ENCODE data around the gene SPACA5. TPM values are rescaled to one million over a fixed set of nuclear protein-coding genes. Genes with fewer than 3 reads are reported as not detected.
"Not testable (repeated sequence)": the region's sequence is repeated elsewhere in the genome, so short reads cannot be mapped to it uniquely, and the experiment has no call there.

The SPACA5 gene
- total RNA-seq: not detected

DNA sequence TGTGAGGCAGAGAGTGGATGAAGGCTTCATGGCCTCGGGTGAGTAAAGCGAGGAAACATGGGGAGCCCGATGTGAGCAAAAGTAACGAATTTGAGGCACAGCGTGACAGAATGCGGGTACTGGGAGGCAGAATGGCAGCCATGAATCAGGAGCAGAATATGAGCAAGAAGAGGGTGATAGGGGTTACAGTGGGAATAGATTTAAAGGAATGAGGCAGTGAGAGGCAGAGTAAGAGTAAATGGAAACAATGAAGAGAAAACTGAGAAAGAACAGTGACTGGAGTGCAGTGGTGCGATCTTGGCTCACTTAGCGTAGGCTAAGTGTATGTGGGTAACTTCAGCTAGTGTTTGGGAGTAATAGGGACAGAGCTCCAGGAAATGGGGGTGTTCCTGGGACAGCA, at the start of gene SPACA5:
Gene SPACA5 (plus strand): TSS at position 301 of the 400 bp plus-strand sequence. CDS start 815 bp downstream, outside the sequence.
- H3K27me3 Mint-ChIP-seq (ENCODE audit: low read depth); H3K36me3 Mint-ChIP-seq (ENCODE audit: insufficient read depth in 2 of 2); ATAC-seq (replicated peaks in 1 of 2); H3K4me1 Mint-ChIP-seq (ENCODE audit: low read depth); DNase-seq; H3K4me3 Mint-ChIP-seq; H3K9me3 Mint-ChIP-seq; H3K27ac Mint-ChIP-seq: not testable (repeated sequence)

DNA sequence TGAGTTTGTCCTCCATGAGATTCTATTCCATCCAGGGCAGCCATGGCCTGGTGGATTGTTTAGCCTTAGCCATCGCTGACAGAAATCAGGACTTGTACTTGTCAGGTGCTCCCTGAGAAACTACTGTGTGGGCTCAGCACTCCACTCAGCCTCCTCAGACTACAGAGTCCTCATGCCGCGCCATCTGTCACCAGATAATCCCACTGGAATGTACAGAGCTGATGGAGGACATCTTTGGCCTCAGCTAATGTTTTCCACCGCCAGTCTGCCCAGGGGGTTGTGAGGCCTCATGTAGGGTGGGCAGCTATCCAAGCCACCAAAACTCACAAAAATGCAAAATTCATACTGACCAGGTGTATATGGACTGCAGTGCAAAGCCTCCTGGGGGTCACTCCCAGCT, 48.6 kb upstream of the SPACA5 start:
- H3K4me3 Mint-ChIP-seq; H3K27me3 Mint-ChIP-seq (ENCODE audit: low read depth); DNase-seq; ATAC-seq (replicated peaks in 1 of 2); H3K9me3 Mint-ChIP-seq; H3K27ac Mint-ChIP-seq; H3K4me1 Mint-ChIP-seq (ENCODE audit: low read depth); H3K36me3 Mint-ChIP-seq (ENCODE audit: insufficient read depth in 2 of 2): not testable (repeated sequence)

DNA sequence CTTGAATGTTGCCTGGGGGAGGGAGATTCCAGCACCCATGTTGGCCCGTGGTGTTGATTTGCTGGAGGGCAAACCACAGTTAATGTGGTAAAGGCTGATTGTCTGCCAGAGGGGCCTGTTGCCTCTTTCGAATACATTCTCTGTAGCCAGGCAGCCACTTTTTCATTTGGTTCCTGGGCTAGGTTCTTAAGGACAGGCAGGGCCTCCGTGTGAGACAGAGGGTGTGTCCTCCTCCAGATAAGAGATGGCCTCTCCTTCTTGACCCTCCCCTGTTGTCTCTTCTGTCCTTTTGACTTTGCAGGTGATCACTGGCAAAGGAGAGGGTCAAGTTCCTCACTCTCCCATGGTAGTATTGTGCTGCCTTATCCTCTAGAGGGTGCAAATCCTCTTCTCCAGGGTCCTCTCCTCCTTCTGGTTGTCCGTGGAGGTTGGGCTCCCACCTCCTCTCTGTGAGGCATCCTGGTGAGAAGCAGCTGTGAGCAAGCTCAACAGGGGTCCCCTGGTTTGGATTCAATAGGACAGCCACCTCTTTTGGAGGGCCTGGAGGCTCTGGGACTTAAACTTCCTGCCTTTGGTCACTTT, 47.9 kb upstream of the SPACA5 start:
- Mint-ChIP-seq H3K4me3 (no peak overlapping the region), H3K27ac (no peak overlapping the region), H3K9me3 (no peaks in the 10 kb centered on the region), H3K27me3 (ENCODE audit: low read depth) (peaks cover 9% of the 10 kb centered on the region), H3K36me3 (ENCODE audit: insufficient read depth in 2 of 2) (no peaks in the 10 kb centered on the region), H3K4me1 (ENCODE audit: low read depth) (no peaks in the 10 kb centered on the region)
- DNase-seq (peak; percentile 11 to 14), ATAC-seq (replicated peaks in 1 of 2) (peak; percentile 60 to 67)

DNA sequence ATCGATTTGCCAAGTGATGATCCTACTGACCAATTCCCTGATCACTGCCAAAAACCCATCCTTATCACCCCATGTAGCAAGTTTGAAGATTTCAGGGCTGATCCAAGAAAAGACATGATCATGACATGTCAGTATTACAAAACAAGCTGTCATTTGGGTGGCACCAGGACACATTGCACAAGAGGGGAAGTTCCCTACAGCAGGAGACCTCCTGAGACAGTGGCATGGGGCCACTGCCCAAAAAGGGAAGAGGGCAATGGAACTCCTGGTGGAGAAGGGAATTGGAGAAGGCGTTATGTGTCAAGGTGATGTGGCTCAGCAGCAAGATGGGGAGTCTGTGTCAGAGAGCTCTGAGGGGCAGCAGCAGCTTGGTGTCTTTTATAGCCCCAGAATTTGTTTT, 46.4 kb upstream of the SPACA5 start:
- no peak for DNase-seq
- ATAC-seq (replicated peaks in 1 of 2): no peak
- peaks cover 3% of the 10 kb centered on the region in 2 donors for H3K9me3 Mint-ChIP-seq
- H3K36me3 Mint-ChIP-seq (ENCODE audit: insufficient read depth in 2 of 2): peaks cover 0 to 3% of the 10 kb centered on the region in 2 donors
- H3K4me1 Mint-ChIP-seq (ENCODE audit: low read depth): no peaks in the 10 kb centered on the region
- no peak overlapping the region for H3K4me3 Mint-ChIP-seq
- H3K27me3 Mint-ChIP-seq (ENCODE audit: low read depth): peaks cover 9% of the 10 kb centered on the region
- H3K27ac Mint-ChIP-seq: no peak overlapping the region

DNA sequence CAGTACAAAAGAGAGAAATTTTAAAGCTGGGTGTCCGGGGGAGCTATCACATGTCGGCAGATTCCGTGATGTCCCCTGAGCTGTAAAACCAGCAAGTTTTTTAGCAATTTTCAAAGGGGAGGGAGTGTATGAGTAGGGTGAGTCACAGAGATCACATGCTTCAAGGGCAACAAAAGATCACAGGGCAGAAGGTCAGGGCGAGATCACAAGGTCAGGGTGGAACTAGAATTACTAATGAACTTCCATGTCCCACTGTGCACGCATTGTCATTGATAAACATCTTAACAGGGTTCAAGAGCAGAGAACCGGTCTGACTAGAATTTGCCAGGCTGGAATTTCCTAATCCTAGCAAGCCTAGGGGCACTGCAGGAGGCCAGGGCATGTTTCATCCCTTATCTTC, 45.0 kb upstream of the SPACA5 start:
- not testable (repeated sequence) for H3K4me3 Mint-ChIP-seq; DNase-seq; H3K27ac Mint-ChIP-seq; H3K4me1 Mint-ChIP-seq (ENCODE audit: low read depth); H3K36me3 Mint-ChIP-seq (ENCODE audit: insufficient read depth in 2 of 2); ATAC-seq (replicated peaks in 1 of 2); H3K9me3 Mint-ChIP-seq; H3K27me3 Mint-ChIP-seq (ENCODE audit: low read depth)

DNA sequence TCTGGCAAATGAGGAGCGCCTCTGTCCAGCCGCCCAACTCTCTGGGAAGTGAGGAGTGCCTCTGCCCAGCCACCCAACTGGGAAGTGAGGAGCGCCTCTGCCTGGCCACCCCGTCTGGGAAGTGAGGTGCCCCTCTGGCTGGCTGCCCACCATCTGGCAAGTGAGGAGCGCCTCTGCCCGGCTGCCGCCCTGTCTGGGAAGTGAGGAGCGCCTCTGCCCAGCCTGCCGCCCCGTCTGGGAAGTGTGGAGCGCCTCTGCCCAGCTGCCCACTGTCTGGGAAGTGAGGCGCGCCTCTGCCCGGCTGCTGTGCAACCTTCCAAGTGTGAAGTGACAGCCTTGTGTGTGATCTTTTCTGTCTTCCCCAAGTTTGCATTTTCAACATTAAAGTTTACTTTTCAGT, 41.3 kb upstream of the SPACA5 start:
- not testable (repeated sequence) for ATAC-seq (replicated peaks in 1 of 2); DNase-seq; H3K27me3 Mint-ChIP-seq (ENCODE audit: low read depth); H3K27ac Mint-ChIP-seq; H3K4me1 Mint-ChIP-seq (ENCODE audit: low read depth); H3K4me3 Mint-ChIP-seq; H3K36me3 Mint-ChIP-seq (ENCODE audit: insufficient read depth in 2 of 2)
- H3K9me3 Mint-ChIP-seq: peaks cover 12 to 16% of the 10 kb centered on the region in 2 donors

DNA sequence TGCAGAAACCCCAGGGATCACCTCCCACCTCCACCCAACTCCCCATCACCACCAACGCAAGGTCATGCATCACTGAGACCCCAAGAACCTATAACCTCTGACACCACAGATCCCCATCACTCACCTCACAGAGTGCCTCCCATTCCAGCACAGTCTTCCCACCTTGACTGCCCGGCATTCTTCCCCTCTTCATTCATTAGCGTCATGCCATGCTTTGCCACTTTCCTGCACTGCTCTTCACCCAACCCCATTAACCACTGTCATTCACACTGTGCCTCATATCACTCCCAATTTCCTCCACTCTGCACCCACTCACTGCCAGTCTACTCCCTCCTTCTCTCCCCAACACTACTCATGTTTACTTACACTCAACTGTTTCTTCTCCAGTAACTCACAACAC, 33.6 kb upstream of the SPACA5 start:
- Mint-ChIP-seq H3K4me3 (no peak overlapping the region), H3K9me3 (peaks cover 34 to 35% of the 10 kb centered on the region in 2 donors), H3K27me3 (ENCODE audit: low read depth) (no peaks in the 10 kb centered on the region), H3K4me1 (ENCODE audit: low read depth) (no peaks in the 10 kb centered on the region), H3K27ac (no peak overlapping the region), H3K36me3 (ENCODE audit: insufficient read depth in 2 of 2) (peaks cover 26 to 51% of the 10 kb centered on the region in 2 donors)
- ATAC-seq (replicated peaks in 1 of 2) (no peak), DNase-seq (no peak)

DNA sequence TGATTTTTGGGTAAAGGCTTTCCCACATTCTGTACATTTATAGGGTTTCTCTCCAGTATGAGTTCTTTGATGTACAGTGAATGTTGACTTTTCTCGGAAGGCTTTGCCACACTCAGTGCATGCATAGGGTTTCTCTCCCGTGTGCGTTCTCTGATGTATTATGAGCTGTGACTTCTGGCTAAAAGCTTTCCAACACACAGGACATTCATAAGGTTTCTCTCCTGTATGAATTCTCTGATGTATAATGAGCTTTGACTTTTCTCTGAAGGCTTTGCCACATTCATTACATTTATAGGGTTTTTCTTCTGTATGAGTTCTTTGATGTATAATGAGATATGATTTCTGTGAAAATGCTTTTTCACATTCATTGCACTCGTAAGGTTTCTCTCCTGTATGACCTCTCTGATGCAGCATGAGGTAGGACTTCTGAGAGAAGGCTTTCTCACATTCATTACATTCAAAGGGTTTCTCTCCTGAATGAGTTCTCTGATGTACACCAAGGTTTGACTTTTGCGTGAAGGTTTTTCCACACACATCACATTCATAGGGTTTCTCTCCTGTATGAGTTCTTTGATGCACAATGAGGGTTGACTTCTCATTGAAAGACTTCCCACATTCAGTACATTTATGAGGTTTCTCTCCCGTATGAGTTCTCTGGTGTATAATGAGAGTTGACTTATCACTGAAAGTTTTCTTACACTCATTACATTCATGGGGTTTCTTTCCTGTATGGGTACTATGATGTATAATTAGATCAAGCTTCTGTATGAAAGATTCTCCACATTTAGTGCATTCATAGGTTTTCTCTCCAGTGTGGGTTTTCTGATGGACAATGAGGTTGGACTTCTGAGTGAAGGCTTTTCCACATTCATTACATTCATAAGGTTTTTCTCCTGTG, 30.3 kb upstream of the SPACA5 start:
- Mint-ChIP-seq H3K4me1 (ENCODE audit: low read depth) (no peaks in the 10 kb centered on the region), H3K27me3 (ENCODE audit: low read depth) (no peaks in the 10 kb centered on the region), H3K36me3 (ENCODE audit: insufficient read depth in 2 of 2) (peaks cover 39 to 80% of the 10 kb centered on the region in 2 donors), H3K4me3 (no peak overlapping the region), H3K9me3 (peaks cover 29 to 36% of the 10 kb centered on the region in 2 donors), H3K27ac (no peak overlapping the region)
- ATAC-seq (replicated peaks in 1 of 2) (no peak), DNase-seq (no peak)

DNA sequence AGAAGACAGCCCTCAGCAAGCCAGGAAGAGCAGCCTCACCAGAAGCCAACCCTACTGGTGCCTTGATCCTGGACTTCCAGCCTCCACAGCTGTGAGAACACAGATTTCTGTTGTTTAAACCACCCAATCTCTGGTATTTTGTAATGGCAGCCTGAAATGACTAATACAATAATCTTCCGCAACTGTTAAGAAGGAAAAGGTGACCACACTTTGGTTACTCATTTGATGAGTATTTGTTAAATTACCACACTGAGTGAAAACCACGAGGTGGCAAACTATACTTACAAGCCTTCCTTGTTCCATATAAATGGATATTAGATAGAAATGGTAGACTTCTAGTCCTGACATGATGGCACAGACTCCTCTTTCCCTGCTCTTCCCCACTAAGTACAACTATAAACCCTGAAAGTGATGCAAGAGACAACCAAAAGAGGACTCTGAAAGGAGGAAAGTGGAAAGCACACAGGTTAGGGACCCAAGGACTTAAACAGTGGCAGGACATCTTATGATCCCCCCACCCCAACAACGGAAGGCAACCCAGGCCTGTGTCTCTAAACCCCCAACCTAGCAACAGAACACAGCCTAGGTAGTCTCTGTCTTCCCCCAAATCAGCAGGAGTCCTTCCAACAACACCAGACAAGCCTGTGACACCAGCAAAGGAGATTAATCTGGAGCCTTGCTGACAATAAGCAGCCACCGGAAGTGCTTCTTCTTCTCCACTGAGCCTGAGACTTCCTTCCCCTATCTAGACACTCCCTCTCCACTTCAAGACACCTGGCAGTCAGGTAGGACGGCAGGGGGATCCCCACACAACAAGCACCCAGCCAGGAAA, 15.3 kb upstream of the SPACA5 start:
- peak overlapping the region; percentile 22 for H3K27ac Mint-ChIP-seq
- no peak for DNase-seq
- ATAC-seq (replicated peaks in 1 of 2): peak; percentile 72 to 77
- peak overlapping the region in 1 of 2 donors; percentile 6 for H3K4me3 Mint-ChIP-seq
- no peaks in the 10 kb centered on the region for H3K27me3 Mint-ChIP-seq (ENCODE audit: low read depth)
- peaks cover 34% of the 10 kb centered on the region for H3K4me1 Mint-ChIP-seq (ENCODE audit: low read depth)
- peaks cover 14 to 45% of the 10 kb centered on the region in 2 donors for H3K36me3 Mint-ChIP-seq (ENCODE audit: insufficient read depth in 2 of 2)
- peaks cover 5 to 6% of the 10 kb centered on the region in 2 donors for H3K9me3 Mint-ChIP-seq

DNA sequence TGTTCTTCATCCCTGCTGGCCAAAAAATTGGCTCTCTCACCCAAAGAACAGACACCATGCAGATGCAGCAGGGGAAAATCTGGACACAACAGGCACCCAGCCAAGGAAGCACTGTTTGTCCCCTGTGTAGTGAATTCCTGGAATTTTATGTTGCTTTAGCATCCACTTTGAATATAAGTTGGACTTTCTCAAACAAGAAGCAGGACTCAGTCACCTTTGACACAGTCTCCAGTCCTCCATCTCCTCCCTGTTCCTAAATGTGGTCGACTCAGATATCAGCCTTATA, 14.8 kb upstream of the SPACA5 start:
- Mint-ChIP-seq H3K4me1 (ENCODE audit: low read depth) (peaks cover 34% of the 10 kb centered on the region), H3K27ac (peak overlapping the region; percentile 22), H3K4me3 (no peak overlapping the region), H3K9me3 (peaks cover 5 to 6% of the 10 kb centered on the region in 2 donors), H3K36me3 (ENCODE audit: insufficient read depth in 2 of 2) (peaks cover 13 to 42% of the 10 kb centered on the region in 2 donors), H3K27me3 (ENCODE audit: low read depth) (no peaks in the 10 kb centered on the region)
- ATAC-seq (replicated peaks in 1 of 2) (no peak), DNase-seq (no peak)

DNA sequence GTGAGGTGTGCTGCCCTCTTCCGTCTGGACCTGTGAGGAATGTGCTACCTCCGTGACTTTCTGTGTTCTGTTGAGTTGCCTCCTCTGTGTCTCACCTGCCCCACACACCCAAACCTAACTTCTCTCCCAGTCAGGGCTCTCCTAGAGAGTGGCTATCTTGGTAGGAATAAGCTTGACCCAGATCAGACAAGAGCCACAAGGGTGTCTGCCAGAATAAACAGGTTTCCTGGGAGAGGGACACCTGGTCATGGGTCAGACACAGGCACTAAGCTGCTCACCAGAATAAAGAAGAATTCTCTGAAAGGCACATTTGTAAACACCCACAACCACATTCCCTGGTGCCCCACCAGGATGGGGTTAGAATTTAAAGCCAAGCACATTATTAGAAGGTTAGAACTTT, 14.1 kb upstream of the SPACA5 start:
- DNase-seq (no peak), ATAC-seq (replicated peaks in 1 of 2) (no peak)
- Mint-ChIP-seq H3K27me3 (ENCODE audit: low read depth) (no peaks in the 10 kb centered on the region), H3K36me3 (ENCODE audit: insufficient read depth in 2 of 2) (peaks cover 11 to 39% of the 10 kb centered on the region in 2 donors), H3K9me3 (peaks cover 5 to 6% of the 10 kb centered on the region in 2 donors), H3K4me1 (ENCODE audit: low read depth) (peaks cover 34% of the 10 kb centered on the region), H3K27ac (no peak overlapping the region), H3K4me3 (peak overlapping the region in 1 of 2 donors; percentile 59)

DNA sequence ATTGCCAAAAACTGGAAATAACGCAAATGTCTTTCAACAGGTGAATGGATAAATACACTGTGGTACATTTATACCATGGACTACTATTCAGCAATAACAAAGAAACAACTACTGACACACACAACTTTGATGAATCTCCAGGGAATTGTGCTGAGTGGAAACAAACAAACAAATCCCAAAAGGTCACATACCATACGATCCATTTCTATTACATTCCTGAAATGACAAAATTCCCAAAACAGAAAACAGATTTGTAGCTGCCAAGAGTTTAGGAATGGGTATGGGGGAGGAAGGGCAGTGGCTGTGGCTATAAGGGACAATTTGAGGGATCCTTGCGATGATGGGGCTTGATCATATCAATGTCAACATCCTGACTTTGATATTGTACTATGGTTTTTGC, 5.5 kb upstream of the SPACA5 start:
- DNase-seq (no peak), ATAC-seq (replicated peaks in 1 of 2) (no peak)
- peaks cover 3 to 19% of the 10 kb centered on the region in 2 donors for H3K36me3 Mint-ChIP-seq (ENCODE audit: insufficient read depth in 2 of 2)
- H3K4me1 Mint-ChIP-seq (ENCODE audit: low read depth): peaks cover 12% of the 10 kb centered on the region
- no peak overlapping the region for H3K27ac Mint-ChIP-seq
- H3K4me3 Mint-ChIP-seq: peak overlapping the region in 1 of 2 donors; percentile 46
- no peaks in the 10 kb centered on the region for H3K27me3 Mint-ChIP-seq (ENCODE audit: low read depth)
- H3K9me3 Mint-ChIP-seq: no peaks in the 10 kb centered on the region

DNA sequence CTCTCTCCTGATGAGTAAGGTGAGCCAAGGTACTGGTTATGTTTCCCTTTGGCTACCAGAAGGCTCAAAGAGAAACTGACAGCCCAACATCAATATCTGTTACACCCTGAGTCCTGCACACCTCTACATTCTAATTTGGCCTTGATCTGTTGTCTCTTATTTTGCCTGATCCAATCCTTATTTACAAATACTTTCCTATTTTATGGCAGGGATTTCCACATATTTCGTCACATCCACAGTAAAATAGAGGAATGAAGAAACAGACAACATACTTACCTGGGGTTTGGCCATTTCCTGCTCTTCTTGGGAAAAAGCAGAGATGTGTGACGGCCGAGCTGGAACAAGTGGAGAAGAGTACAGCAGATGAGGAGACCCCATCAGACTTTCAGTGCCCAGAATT, 4.5 kb upstream of the SPACA5 start:
- H3K9me3 Mint-ChIP-seq: no peaks in the 10 kb centered on the region

More for the DNA sequence above, 4.5 kb upstream of the SPACA5 start:
- Mint-ChIP-seq H3K27ac (peak overlapping the region; percentile 72), H3K27me3 (ENCODE audit: low read depth) (no peaks in the 10 kb centered on the region), H3K4me1 (ENCODE audit: low read depth) (peaks cover 15% of the 10 kb centered on the region), H3K4me3 (peak overlapping the region; percentile 55 to 84), H3K36me3 (ENCODE audit: insufficient read depth in 2 of 2) (peaks cover 3 to 17% of the 10 kb centered on the region in 2 donors)
- DNase-seq (no peak), ATAC-seq (replicated peaks in 1 of 2) (no peak)
